ENCODE measurements around the gene NOL7. TPM values are rescaled to one million over a fixed set of nuclear protein-coding genes. Genes with fewer than 3 reads are reported as not detected.

Gene NOL7
- total and polyA plus RNA-seq, 9 of the 15 experiments (the other 6 are each of a cell fraction or from before 2014, with no cell fraction given) = 19.4 to 235 (median 157) TPM

DNA sequence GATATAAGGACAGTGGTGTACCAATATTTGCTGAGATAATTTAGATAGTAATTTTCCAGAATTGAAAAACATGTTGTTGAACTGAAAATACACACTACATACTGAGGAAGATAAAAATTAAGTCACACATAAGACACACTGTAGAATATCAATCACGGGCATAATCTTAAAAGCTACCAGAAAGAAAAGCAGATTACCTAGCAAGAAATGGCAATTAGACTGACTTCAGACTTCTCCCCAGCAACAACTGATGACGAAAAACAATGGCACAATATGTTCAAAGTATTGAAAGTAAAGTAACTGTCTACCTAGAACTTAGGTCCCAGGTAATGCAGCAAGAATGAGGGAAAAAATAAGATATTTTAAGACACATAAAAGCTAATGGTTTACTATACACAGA, 46.5 kb downstream of the NOL7 start (continued):
- TF ChIP-seq, protein P1, sequence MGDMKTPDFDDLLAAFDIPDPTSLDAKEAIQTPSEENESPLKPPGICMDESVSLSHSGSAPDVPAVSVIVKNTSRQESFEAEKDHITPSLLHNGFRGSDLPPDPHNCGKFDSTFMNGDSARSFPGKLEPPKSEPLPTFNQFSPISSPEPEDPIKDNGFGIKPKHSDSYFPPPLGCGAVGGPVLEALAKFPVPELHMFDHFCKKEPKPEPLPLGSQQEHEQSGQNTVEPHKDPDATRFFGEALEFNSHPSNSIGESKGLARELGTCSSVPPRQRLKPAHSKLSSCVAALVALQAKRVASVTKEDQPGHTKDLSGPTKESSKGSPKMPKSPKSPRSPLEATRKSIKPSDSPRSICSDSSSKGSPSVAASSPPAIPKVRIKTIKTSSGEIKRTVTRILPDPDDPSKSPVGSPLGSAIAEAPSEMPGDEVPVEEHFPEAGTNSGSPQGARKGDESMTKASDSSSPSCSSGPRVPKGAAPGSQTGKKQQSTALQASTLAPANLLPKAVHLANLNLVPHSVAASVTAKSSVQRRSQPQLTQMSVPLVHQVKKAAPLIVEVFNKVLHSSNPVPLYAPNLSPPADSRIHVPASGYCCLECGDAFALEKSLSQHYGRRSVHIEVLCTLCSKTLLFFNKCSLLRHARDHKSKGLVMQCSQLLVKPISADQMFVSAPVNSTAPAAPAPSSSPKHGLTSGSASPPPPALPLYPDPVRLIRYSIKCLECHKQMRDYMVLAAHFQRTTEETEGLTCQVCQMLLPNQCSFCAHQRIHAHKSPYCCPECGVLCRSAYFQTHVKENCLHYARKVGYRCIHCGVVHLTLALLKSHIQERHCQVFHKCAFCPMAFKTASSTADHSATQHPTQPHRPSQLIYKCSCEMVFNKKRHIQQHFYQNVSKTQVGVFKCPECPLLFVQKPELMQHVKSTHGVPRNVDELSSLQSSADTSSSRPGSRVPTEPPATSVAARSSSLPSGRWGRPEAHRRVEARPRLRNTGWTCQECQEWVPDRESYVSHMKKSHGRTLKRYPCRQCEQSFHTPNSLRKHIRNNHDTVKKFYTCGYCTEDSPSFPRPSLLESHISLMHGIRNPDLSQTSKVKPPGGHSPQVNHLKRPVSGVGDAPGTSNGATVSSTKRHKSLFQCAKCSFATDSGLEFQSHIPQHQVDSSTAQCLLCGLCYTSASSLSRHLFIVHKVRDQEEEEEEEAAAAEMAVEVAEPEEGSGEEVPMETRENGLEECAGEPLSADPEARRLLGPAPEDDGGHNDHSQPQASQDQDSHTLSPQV (IDR thresholded peaks at IDR 0.05) = 0 out of 2 replicates have a peak, but pooled peaks have one; percentile 41
- TF ChIP-seq CBX5 (IDR thresholded peaks at IDR 0.05; ENCODE audit: borderline replicate concordance, low read depth) (0 out of 2 replicates have a peak, but pooled peaks have one; percentile 50), MXI1 (IDR thresholded peaks at IDR 0.05; ENCODE audit: low read depth, low read length) (no peak), RFX1 (IDR thresholded peaks at IDR 0.05) (no peak)
- TF ChIP-seq, protein P2, sequence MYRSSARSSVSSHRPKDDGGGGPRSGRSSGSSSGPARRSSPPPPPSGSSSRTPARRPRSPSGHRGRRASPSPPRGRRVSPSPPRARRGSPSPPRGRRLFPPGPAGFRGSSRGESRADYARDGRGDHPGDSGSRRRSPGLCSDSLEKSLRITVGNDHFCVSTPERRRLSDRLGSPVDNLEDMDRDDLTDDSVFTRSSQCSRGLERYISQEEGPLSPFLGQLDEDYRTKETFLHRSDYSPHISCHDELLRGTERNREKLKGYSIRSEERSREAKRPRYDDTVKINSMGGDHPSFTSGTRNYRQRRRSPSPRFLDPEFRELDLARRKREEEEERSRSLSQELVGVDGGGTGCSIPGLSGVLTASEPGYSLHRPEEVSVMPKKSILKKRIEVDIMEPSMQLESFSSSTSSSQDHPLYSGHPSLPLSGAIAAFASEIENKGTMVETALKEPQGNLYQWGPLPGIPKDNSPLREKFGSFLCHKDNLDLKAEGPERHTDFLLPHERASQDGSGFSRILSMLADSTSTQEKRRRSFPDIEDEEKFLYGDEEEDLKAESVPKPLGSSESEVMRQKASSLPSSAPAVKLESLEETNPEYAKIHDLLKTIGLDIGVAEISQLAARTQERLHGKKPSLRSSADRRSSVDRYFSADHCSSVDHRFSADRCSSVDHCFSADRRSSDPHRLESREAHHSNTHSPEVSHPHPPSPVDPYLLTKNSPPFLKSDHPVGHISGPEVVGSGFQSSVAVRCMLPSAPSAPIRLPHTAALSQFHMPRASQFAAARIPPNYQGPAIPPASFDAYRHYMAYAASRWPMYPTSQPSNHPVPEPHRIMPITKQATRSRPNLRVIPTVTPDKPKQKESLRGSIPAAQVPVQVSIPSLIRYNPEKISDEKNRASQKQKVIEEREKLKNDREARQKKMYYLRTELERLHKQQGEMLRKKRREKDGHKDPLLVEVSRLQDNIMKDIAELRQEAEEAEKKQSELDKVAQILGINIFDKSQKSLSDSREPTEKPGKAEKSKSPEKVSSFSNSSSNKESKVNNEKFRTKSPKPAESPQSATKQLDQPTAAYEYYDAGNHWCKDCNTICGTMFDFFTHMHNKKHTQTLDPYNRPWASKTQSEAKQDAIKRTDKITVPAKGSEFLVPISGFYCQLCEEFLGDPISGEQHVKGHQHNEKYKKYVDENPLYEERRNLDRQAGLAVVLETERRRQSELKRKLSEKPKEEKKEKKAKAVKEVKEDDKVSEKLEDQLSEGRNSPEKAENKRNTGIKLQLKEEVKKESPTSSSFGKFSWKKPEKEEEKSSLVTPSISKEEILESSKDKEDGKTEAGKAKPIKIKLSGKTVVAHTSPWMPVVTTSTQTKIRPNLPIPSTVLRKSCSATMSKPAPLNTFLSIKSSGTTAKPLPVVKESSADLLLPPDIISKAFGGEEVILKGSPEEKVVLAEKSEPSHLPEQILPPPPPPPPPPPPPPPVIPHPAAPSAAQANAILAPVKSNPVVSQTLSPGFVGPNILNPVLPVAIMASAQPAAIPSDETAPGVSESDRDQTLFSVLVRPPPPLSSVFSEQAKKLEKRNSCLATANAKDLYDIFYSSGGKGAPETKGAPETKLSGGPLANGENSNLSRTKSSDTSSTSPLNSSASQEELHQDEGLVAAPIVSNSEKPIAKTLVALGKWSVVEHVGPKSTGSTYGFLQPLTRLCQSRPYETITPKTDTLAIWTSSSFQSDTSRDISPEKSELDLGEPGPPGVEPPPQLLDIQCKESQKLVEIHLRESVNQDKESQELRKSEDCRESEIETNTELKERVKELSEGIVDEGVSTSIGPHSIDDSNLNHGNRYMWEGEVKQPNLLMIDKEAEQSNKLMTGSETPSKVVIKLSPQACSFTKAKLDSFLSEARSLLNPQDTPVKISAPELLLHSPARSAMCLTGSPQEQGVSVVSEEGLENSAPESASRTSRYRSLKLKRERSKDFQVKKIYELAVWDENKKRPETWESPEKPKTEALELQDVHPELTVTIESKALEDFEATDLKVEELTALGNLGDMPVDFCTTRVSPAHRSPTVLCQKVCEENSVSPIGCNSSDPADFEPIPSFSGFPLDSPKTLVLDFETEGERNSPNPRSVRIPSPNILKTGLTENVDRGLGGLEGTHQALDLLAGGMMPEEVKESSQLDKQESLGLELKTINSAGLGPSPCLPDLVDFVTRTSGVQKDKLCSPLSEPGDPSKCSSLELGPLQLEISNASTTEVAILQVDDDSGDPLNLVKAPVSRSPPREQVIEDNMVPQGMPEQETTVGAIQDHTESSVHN (IDR thresholded peaks at IDR 0.05; ENCODE audit: borderline replicate concordance in 1 of 2, low read depth in 1 of 2) = no peak
- TF ChIP-seq, protein P3, sequence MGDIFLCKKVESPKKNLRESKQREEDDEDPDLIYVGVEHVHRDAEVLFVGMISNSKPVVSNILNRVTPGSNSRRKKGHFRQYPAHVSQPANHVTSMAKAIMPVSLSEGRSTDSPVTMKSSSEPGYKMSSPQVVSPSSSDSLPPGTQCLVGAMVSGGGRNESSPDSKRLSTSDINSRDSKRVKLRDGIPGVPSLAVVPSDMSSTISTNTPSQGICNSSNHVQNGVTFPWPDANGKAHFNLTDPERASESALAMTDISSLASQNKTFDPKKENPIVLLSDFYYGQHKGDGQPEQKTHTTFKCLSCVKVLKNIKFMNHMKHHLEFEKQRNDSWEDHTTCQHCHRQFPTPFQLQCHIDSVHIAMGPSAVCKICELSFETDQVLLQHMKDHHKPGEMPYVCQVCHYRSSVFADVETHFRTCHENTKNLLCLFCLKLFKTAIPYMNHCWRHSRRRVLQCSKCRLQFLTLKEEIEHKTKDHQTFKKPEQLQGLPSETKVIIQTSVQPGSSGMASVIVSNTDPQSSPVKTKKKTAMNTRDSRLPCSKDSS (IDR thresholded peaks at IDR 0.05; ENCODE audit: low read depth, partially characterized antibody) = peak; percentile 73
- TF ChIP-seq, protein P4, sequence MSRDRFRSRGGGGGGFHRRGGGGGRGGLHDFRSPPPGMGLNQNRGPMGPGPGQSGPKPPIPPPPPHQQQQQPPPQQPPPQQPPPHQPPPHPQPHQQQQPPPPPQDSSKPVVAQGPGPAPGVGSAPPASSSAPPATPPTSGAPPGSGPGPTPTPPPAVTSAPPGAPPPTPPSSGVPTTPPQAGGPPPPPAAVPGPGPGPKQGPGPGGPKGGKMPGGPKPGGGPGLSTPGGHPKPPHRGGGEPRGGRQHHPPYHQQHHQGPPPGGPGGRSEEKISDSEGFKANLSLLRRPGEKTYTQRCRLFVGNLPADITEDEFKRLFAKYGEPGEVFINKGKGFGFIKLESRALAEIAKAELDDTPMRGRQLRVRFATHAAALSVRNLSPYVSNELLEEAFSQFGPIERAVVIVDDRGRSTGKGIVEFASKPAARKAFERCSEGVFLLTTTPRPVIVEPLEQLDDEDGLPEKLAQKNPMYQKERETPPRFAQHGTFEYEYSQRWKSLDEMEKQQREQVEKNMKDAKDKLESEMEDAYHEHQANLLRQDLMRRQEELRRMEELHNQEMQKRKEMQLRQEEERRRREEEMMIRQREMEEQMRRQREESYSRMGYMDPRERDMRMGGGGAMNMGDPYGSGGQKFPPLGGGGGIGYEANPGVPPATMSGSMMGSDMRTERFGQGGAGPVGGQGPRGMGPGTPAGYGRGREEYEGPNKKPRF (IDR thresholded peaks at IDR 0.05; ENCODE audit: low read depth, low read length) = no peak
- TF ChIP-seq, protein P5, sequence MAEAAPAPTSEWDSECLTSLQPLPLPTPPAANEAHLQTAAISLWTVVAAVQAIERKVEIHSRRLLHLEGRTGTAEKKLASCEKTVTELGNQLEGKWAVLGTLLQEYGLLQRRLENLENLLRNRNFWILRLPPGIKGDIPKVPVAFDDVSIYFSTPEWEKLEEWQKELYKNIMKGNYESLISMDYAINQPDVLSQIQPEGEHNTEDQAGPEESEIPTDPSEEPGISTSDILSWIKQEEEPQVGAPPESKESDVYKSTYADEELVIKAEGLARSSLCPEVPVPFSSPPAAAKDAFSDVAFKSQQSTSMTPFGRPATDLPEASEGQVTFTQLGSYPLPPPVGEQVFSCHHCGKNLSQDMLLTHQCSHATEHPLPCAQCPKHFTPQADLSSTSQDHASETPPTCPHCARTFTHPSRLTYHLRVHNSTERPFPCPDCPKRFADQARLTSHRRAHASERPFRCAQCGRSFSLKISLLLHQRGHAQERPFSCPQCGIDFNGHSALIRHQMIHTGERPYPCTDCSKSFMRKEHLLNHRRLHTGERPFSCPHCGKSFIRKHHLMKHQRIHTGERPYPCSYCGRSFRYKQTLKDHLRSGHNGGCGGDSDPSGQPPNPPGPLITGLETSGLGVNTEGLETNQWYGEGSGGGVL (CRISPR knock-in tag; IDR thresholded peaks at IDR 0.05) = no peak
